ENCODE measurements around the gene CHD3. TPM values are rescaled to one million over a fixed set of nuclear protein-coding genes. Genes with fewer than 3 reads are reported as not detected.

CHD3 gene
- total and polyA plus RNA-seq, 2 of the 13 experiments (the other 11 are each of a cell fraction or from before 2014, with no cell fraction given) = 2.7 to 3.7 TPM

DNA sequence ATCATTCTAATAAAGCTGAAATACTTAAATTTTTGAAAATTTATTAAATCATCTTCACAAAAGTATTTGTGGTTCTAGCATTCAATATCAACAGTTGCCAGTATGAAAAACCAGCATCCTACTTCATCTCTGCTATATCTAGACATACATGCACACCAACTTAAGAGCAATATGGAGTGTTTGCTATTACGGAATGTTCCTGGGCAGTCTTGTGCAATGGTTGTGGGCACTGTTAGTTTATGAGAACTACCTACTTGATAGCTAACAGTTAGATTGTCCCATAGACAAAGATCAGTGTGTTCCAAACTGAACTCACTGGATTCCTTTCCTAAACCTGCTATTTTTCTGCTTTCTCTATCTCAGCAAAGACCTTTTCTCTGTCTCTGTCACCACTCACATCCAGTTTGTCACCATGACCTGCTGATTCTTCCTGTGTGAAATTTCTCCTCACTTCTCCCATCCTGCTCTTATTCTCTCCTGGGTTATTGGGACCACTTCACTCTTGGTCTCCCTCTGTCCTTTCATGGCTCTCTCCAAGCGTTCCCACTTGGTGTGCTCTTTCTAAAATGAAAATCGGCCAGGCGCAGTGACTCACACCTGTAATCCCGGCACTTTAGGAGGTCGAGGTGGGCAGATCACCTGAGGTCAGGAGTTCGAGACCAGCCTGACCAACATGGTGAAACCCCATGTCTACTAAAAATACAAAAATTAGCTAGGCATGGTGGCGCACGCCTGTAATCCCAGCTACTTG is 71.1 kb downstream of the CHD3 start:
- BruUV-seq (replicated peaks) = no TSS peak
- no peak for FAIRE-seq
- H2AFZ ChIP-seq (ENCODE audit: low read length) = no peak overlapping the region
- H3K79me2 ChIP-seq (ENCODE audit: insufficient read depth, low read length) = no peaks in the 10 kb centered on the region
- H4K20me1 ChIP-seq (ENCODE audit: insufficient read depth, low read length) = no peaks in the 10 kb centered on the region
- in situ Hi-C loops (cut with HindIII; ENCODE audit: extremely low pct_ligation_motif_present, low pct_unique_long_range_greater_than_20kb) (no loop called here), intact Hi-C loops (cut with micrococcal nuclease; ENCODE audit: unreplicated experiment) (no loop called here)
- 0 out of 5 replicates have a peak, but pooled peaks cover 0 to 7% of the 10 kb centered on the region in 2 experiments for H3K27me3 ChIP-seq (ENCODE audit: control insufficient read depth in 1 of 2, insufficient read depth in 2 of 2, low read length in 2 of 2)
- CTCF ChIA-PET (ENCODE audit: low intra/inter-chr PET ratio, low total read pairs) = no interaction called here
- ATAC-seq = no peak
- H3K27ac ChIP-seq (ENCODE audit: extremely low read length, insufficient read depth, low read length) = no peak overlapping the region
- POLR2A ChIA-PET = no interaction called here
- no peaks in the 10 kb centered on the region for H3K9me3 ChIP-seq (ENCODE audit: low read length)
- H3K9ac ChIP-seq (ENCODE audit: insufficient read depth, low read depth, low read length) = no peak overlapping the region
- no peaks in the 10 kb centered on the region for H3K4me1 ChIP-seq (ENCODE audit: insufficient read depth, low read length)
- no peaks in the 10 kb centered on the region for H3K36me3 ChIP-seq (replicated peaks in 1 of 2; ENCODE audit: control insufficient read depth in 1 of 2, insufficient read depth in 2 of 2, low read length in 2 of 2)
- WGBS (ENCODE audit: low lambda C conversion rate) = 47% methylated on average over 9 of the region's 9 CpGs
- H3K4me3 ChIP-seq (replicated peaks in 1 of 3; ENCODE audit: insufficient read depth in 1 of 3, low read depth in 2 of 3, low read length in 3 of 3) = no peak overlapping the region
- DNase-seq (ENCODE audit: low spot score) = peak; percentile 8
- no peak for TF ChIP-seq AHR (CRISPR knock-in tag; IDR thresholded peaks at IDR 0.05)
- TF ChIP-seq CEBPB (IDR thresholded peaks at IDR 0.05; ENCODE audit: borderline replicate concordance, low read depth, low read length) = peak; percentile 73
- H3K4me2 ChIP-seq (ENCODE audit: low read depth, low read length) = no peak overlapping the region

DNA sequence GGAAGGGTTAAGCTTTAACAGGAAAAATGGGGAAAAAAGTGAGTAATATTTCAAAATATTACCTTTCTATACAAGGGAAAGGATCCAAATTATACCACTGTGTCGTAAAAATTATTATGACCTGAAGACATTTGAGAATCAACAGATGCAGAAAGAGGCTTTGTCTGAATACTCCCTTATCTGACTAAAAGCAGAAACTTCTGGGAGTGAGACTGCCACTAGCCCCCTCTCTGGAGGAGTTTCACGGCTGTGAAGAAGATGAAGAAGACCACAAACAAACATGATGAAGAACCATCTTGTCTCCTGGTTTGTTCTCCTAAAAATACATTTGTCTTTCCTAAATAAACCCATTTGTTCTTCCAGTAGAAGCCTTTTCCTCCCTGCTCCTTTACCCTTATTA is 72.8 kb downstream of the CHD3 start:
- no peak for ATAC-seq
- H3K27me3 ChIP-seq (ENCODE audit: control insufficient read depth in 1 of 2, insufficient read depth in 2 of 2, low read length in 2 of 2) = 0 out of 5 replicates have a peak, but pooled peaks cover 0 to 7% of the 10 kb centered on the region in 2 experiments
- H3K4me3 ChIP-seq (replicated peaks in 1 of 3; ENCODE audit: insufficient read depth in 1 of 3, low read depth in 2 of 3, low read length in 3 of 3) = no peak overlapping the region
- H3K79me2 ChIP-seq (ENCODE audit: insufficient read depth, low read length) = no peaks in the 10 kb centered on the region
- WGBS (ENCODE audit: low lambda C conversion rate) = 0% methylated on average over 2 of the region's 2 CpGs
- no peaks in the 10 kb centered on the region for H3K36me3 ChIP-seq (replicated peaks in 1 of 2; ENCODE audit: control insufficient read depth in 1 of 2, insufficient read depth in 2 of 2, low read length in 2 of 2)
- H2AFZ ChIP-seq (ENCODE audit: low read length) = no peak overlapping the region
- ChIA-PET CTCF (ENCODE audit: low intra/inter-chr PET ratio, low total read pairs) (no interaction called here), POLR2A (no interaction called here)
- no peak for TF ChIP-seq ZNF431 (CRISPR knock-in tag; IDR thresholded peaks at IDR 0.05; ENCODE audit: borderline replicate concordance, low read depth)
- TF ChIP-seq ZNF333 (CRISPR knock-in tag; IDR thresholded peaks at IDR 0.05; ENCODE audit: borderline replicate concordance) = no peak
- TF ChIP-seq, protein P1, sequence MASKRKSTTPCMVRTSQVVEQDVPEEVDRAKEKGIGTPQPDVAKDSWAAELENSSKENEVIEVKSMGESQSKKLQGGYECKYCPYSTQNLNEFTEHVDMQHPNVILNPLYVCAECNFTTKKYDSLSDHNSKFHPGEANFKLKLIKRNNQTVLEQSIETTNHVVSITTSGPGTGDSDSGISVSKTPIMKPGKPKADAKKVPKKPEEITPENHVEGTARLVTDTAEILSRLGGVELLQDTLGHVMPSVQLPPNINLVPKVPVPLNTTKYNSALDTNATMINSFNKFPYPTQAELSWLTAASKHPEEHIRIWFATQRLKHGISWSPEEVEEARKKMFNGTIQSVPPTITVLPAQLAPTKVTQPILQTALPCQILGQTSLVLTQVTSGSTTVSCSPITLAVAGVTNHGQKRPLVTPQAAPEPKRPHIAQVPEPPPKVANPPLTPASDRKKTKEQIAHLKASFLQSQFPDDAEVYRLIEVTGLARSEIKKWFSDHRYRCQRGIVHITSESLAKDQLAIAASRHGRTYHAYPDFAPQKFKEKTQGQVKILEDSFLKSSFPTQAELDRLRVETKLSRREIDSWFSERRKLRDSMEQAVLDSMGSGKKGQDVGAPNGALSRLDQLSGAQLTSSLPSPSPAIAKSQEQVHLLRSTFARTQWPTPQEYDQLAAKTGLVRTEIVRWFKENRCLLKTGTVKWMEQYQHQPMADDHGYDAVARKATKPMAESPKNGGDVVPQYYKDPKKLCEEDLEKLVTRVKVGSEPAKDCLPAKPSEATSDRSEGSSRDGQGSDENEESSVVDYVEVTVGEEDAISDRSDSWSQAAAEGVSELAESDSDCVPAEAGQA (IDR thresholded peaks at IDR 0.05; ENCODE audit: low read depth) = no peak
- TF ChIP-seq, protein P1 (CRISPR knock-in tag; IDR thresholded peaks at IDR 0.05; ENCODE audit: borderline replicate concordance) = no peak
- TF ChIP-seq ZNF777 (CRISPR knock-in tag; IDR thresholded peaks at IDR 0.05) = no peak
- no peak for TF ChIP-seq ZNF343 (CRISPR knock-in tag; IDR thresholded peaks at IDR 0.05)
- TF ChIP-seq ZNF563 (CRISPR knock-in tag; IDR thresholded peaks at IDR 0.05) = no peak
- no peak for TF ChIP-seq ATF7 (IDR thresholded peaks at IDR 0.05)
- no peak for TF ChIP-seq ATF7 (CRISPR knock-in tag; IDR thresholded peaks at IDR 0.05)
- intact Hi-C loops (cut with micrococcal nuclease; ENCODE audit: unreplicated experiment) = no loop called here
- in situ Hi-C loops (cut with HindIII; ENCODE audit: extremely low pct_ligation_motif_present, low pct_unique_long_range_greater_than_20kb) = no loop called here
- no peaks in the 10 kb centered on the region for H3K4me1 ChIP-seq (ENCODE audit: insufficient read depth, low read length)
- H3K27ac ChIP-seq (ENCODE audit: extremely low read length, insufficient read depth, low read length) = no peak overlapping the region
- no peak for FAIRE-seq
- no peaks in the 10 kb centered on the region for H4K20me1 ChIP-seq (ENCODE audit: insufficient read depth, low read length)
- H3K4me2 ChIP-seq (ENCODE audit: low read depth, low read length) = no peak overlapping the region
- no peak for DNase-seq (ENCODE audit: low spot score)
- no TSS peak for BruUV-seq (replicated peaks)
- H3K9me3 ChIP-seq (ENCODE audit: low read length) = no peaks in the 10 kb centered on the region
- H3K9ac ChIP-seq (ENCODE audit: insufficient read depth, low read depth, low read length) = no peak overlapping the region
